Upper lobe of left lung (tissue), 6 donors: ENCODE data around the gene ERN1. TPM values are rescaled to one million over a fixed set of nuclear protein-coding genes. Genes with fewer than 3 reads are reported as not detected.

ENCODE experiments used
- ATAC-seq, 2 donors: fragments of 200-7000 bp; cut with Tn5 transposase; one replicate each; pipeline ENCODE4 v1.9.1; 2022; ENCODE audit warnings: mild to moderate bottlenecking in 2 of 2, moderate library complexity in 2 of 2; ENCODE audit not compliant: low FRiP score in 2 of 2
- DNase-seq, 2 donors: peaks; one replicate each; pipeline ENCODE4 v3.0.0-alpha.2; 2019 to 2020
- H3K27ac ChIP-seq, 4 donors: fragments of 200-600 bp; sonication (generic); one replicate each; pipeline ENCODE4 v1.5.1; 2016 to 2019
- H3K27me3 ChIP-seq, 4 donors: fragments of 200-600 bp; sonication (generic); one replicate each; pipeline ENCODE4 v1.5.1; 2017 to 2019
- H3K36me3 ChIP-seq, 4 donors: fragments of 200-600 bp; sonication (generic); one replicate each; pipeline ENCODE4 v1.5.1; 2016 to 2019
- H3K4me1 ChIP-seq, 4 donors: fragments of 200-600 bp; sonication (generic); one replicate each; pipeline ENCODE4 v1.5.1; 2018 to 2019
- H3K4me3 ChIP-seq, 4 donors: fragments of 200-600 bp; sonication (generic); one replicate each; pipeline ENCODE4 v1.5.1; 2017 to 2019; ENCODE audit warnings: mild to moderate bottlenecking in 2 of 4, moderate library complexity in 1 of 4
- H3K9me3 ChIP-seq, 4 donors: fragments of 200-600 bp; sonication (generic); one replicate each; pipeline ENCODE4 v1.5.1; 2018 to 2019
- CTCF ChIP-seq, 6 experiments: fragments of 450-650 bp in 4 of 6; fragments of 200-600 bp in 2 of 6; sonication (generic) in 2 of 6; IDR thresholded peaks; one replicate each; pipeline ENCODE4 v1.5.1; 2016 to 2019; ENCODE audit warnings: antibody characterized with exemption in 6 of 6
- EP300 ChIP-seq, 4 donors: sonication (generic); formaldehyde crosslinking; IDR thresholded peaks; one replicate each; pipeline ENCODE4 v1.5.1; 2017; ENCODE audit warnings: antibody characterized with exemption in 4 of 4, control low read depth in 2 of 4
- POLR2A ChIP-seq, 4 donors: fragments of 450-650 bp; IDR thresholded peaks; one replicate each; pipeline ENCODE4 v1.5.1; 2016 to 2017; ENCODE audit warnings: antibody characterized with exemption in 4 of 4, mild to moderate bottlenecking in 2 of 4
- POLR2AphosphoS5 ChIP-seq, 2 donors: sonication (generic); formaldehyde crosslinking; IDR thresholded peaks; one replicate each; pipeline ENCODE4 v1.5.1; 2017; ENCODE audit warnings: antibody characterized with exemption in 2 of 2
- WGBS, 2 donors: methylation state at CpG; one replicate each; pipeline ENCODE4 v1.1.5; 2017 to 2018; 5-methylcytosine and 5-hydroxymethylcytosine counted together
- total RNA-seq, 6 donors: library from RNA; depleted of rRNA in 4 of 6; stranded (reverse); fragments of >200 nt in 4 of 6; gene quantifications; one replicate each; pipeline versions ENCODE4 v1.1.0 to v1.2.1, GENCODE V29; 2016 to 2021
- donor health status: DM: no; HTN: no; CAD: no; lungs with moderate emphysema.
- donor health status: DM: no; HTN: yes; CAD: no; lungs with severe emphysema.

Gene ERN1
- total RNA-seq, 6 donors from 2014 or later: 32.8 to 65.0 (median 41.9) TPM

GRCh38 chr17:64107500-64108236, 22.3 kb downstream of the ERN1 start:
- no peak for TF ChIP-seq EP300 (IDR thresholded peaks at IDR 0.05)
- TF ChIP-seq POLR2A (IDR thresholded peaks at IDR 0.05): no peak
- TF ChIP-seq CTCF (IDR thresholded peaks at IDR 0.05): no peak
- TF ChIP-seq POLR2AphosphoS5 (IDR thresholded peaks at IDR 0.05): no peak
- no peaks in the 10 kb centered on the region for H3K27me3 ChIP-seq
- DNase-seq: no peak
- H3K27ac ChIP-seq: peak overlapping the region in 1 of 4 donors; percentile 17
- WGBS, 2 donors: 51 to 71% methylated on average over 5 of the region's 5 CpGs
- H3K4me1 ChIP-seq: peaks cover 29 to 48% (median 41%) of the 10 kb centered on the region in 4 donors
- H3K4me3 ChIP-seq: no peak overlapping the region
- ATAC-seq: no peak
- no peaks in the 10 kb centered on the region for H3K9me3 ChIP-seq
- H3K36me3 ChIP-seq: no peaks in the 10 kb centered on the region

- TF ChIP-seq POLR2AphosphoS5 (IDR thresholded peaks at IDR 0.05) (no peak), CTCF (IDR thresholded peaks at IDR 0.05) (no peak), POLR2A (IDR thresholded peaks at IDR 0.05) (no peak), EP300 (IDR thresholded peaks at IDR 0.05) (no peak)
- WGBS, 2 donors: 97% methylated on average over 3 of the region's 3 CpGs
- peak overlapping the region in 1 of 4 donors; percentile 17 for H3K27ac ChIP-seq
- H3K4me3 ChIP-seq: no peak overlapping the region
- H3K36me3 ChIP-seq: no peaks in the 10 kb centered on the region
- no peaks in the 10 kb centered on the region for H3K27me3 ChIP-seq
- ATAC-seq (no peak), DNase-seq (no peak)
- no peaks in the 10 kb centered on the region for H3K9me3 ChIP-seq
- peaks cover 29 to 45% (median 40%) of the 10 kb centered on the region in 4 donors for H3K4me1 ChIP-seq
Measured at GRCh38 chr17:64106918-64107317, 23.0 kb downstream of the ERN1 start.

- WGBS, 2 donors: 85 to 87% methylated on average over 5 of the region's 5 CpGs
- TF ChIP-seq CTCF (IDR thresholded peaks at IDR 0.05): no peak
- no peak for TF ChIP-seq POLR2AphosphoS5 (IDR thresholded peaks at IDR 0.05)
- TF ChIP-seq POLR2A (IDR thresholded peaks at IDR 0.05): no peak
- no peak for TF ChIP-seq EP300 (IDR thresholded peaks at IDR 0.05)
- peaks cover 19 to 36% (median 31%) of the 10 kb centered on the region in 4 donors for H3K4me1 ChIP-seq
Measured at GRCh38 chr17:64103391-64104364, 26.3 kb downstream of the ERN1 start.

GRCh38 chr17:64102627-64103390, 27.1 kb downstream of the ERN1 start:
- Histone ChIP-seq H3K4me1 (peaks cover 14 to 31% (median 26%) of the 10 kb centered on the region in 4 donors), H3K27me3 (no peaks in the 10 kb centered on the region), H3K4me3 (no peak overlapping the region), H3K9me3 (no peaks in the 10 kb centered on the region), H3K36me3 (peaks cover 0 to 9% (median 0%) of the 10 kb centered on the region in 4 donors), H3K27ac (no peak overlapping the region)
- DNase-seq (no peak), ATAC-seq (no peak)
- TF ChIP-seq CTCF (IDR thresholded peaks at IDR 0.05) (no peak), POLR2A (IDR thresholded peaks at IDR 0.05) (no peak), EP300 (IDR thresholded peaks at IDR 0.05) (no peak)
- WGBS, 2 donors: 92 to 96% methylated on average over 7 of the region's 7 CpGs

More at GRCh38 chr17:64103391-64104364, 26.3 kb downstream of the ERN1 start:
- Histone ChIP-seq H3K27me3 (no peaks in the 10 kb centered on the region), H3K36me3 (peaks cover 0 to 4% (median 0%) of the 10 kb centered on the region in 4 donors), H3K9me3 (no peaks in the 10 kb centered on the region), H3K4me3 (no peak overlapping the region), H3K27ac (no peak overlapping the region)
- peak in 1 of 2 donors; percentile 17 for DNase-seq
- peak in 1 of 2 donors; percentile 38 for ATAC-seq
